ENCODE measurements around the gene CALM1. TPM values are rescaled to one million over a fixed set of nuclear protein-coding genes. Genes with fewer than 3 reads are reported as not detected.

Gene CALM1
- total and polyA plus RNA-seq, 3 donors from 2014 or later, result 379 to 526 (median 428) TPM

DNA sequence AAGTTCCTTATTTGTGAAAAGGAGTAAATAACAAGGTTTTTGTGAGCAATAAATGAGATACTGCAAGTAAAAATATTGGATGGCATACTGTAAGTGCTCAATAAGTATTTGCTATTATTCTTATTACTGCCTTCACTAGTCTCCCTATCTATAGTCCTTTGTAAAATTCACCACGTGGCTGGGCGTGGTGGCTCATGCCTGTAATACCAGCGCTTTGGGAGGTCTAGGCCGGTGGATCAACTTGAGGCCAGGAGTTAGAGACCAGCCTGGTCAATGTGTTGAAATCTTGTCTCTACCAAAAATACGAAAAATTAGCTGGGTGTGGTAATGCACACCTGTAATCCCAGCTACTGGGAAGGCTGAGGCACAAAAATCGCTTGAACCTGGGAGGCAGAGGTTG is 18.6 kb upstream of the CALM1 start:
- WGBS, 2 donors, result 87 to 90% methylated on average over 6 of the region's 6 CpGs
- Histone ChIP-seq H3K4me3 (no peak overlapping the region), H3K36me3 (ENCODE audit: low read depth, missing control alignments) (no peaks in the 10 kb centered on the region), H3K9me3 (no peaks in the 10 kb centered on the region), H3K4me1 (peaks cover 21% of the 10 kb centered on the region), H3K27ac (no peak overlapping the region), H3K27me3 (no peaks in the 10 kb centered on the region)
- intact Hi-C loops (cut with DNase I; ENCODE audit: low total_unique reads), result no loop called here
- no peak for TF ChIP-seq POLR2A (IDR thresholded peaks at IDR 0.05)
- TF ChIP-seq, protein P1, sequence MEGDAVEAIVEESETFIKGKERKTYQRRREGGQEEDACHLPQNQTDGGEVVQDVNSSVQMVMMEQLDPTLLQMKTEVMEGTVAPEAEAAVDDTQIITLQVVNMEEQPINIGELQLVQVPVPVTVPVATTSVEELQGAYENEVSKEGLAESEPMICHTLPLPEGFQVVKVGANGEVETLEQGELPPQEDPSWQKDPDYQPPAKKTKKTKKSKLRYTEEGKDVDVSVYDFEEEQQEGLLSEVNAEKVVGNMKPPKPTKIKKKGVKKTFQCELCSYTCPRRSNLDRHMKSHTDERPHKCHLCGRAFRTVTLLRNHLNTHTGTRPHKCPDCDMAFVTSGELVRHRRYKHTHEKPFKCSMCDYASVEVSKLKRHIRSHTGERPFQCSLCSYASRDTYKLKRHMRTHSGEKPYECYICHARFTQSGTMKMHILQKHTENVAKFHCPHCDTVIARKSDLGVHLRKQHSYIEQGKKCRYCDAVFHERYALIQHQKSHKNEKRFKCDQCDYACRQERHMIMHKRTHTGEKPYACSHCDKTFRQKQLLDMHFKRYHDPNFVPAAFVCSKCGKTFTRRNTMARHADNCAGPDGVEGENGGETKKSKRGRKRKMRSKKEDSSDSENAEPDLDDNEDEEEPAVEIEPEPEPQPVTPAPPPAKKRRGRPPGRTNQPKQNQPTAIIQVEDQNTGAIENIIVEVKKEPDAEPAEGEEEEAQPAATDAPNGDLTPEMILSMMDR (IDR thresholded peaks at IDR 0.05), result no peak
- no peak for DNase-seq

DNA sequence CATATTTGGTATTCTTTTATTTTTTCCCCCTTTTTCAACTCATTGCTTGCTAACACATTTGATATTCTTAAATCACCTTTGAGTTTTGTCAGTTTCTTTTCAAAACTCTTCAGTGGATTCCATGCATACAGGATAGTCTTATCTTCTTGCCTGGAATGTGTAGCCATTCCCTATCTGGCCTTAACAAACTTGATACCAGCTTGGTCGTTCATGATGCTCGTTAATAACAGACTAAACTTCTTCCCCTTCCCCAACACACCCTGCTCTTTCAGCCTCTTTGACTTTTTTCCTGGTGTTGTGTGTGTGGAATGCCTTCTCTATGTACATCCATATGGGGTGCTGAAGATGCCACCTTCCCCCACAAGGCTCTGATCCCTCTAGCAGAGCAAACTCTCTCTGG is 17.7 kb upstream of the CALM1 start:
- TF ChIP-seq, protein P1 (IDR thresholded peaks at IDR 0.05), result no peak
- no peak for TF ChIP-seq POLR2A (IDR thresholded peaks at IDR 0.05)
- 60 to 61% methylated on average over 2 of the region's 2 CpGs for WGBS, 2 donors
- Histone ChIP-seq H3K27ac (no peak overlapping the region), H3K4me1 (peaks cover 22% of the 10 kb centered on the region), H3K36me3 (ENCODE audit: low read depth, missing control alignments) (no peaks in the 10 kb centered on the region), H3K27me3 (no peaks in the 10 kb centered on the region), H3K4me3 (no peak overlapping the region), H3K9me3 (no peaks in the 10 kb centered on the region)
- intact Hi-C loops (cut with DNase I; ENCODE audit: low total_unique reads), result no loop called here
- DNase-seq, result no peak

DNA sequence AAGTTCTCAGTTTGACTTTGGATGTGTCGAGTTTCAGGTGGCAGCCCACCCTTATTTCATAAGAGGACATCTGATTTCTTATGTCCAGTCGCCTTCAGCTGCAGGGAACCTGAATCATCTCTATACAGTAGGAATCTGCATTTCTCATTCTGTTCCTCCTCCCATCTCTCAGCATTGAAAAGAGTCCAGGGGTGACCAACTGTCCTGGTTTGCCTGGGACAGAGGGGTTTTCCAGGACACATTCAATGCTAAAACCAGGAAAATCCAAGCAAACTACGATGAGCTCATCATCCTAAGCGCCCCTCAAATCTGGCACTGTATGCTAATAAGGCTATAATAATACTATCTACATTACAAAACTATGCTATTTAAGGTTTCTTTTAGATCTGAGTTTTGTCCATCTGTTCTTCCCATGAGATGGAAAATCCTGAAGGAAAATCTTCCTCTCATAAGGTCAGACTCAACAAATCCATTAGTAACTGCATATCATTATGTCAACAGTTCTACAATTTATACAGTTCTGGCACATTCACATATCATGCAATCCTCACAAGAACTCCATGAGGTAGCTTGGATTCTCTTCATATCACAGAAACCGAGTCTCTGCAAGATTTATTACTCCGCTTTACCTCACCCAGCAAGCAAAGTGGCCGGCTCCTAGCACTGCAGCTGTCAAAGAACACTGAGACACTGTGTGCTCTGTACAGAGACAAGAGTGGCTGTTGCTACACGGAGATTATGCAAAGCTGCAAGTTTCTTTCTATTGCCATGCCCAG is 15.6 kb upstream of the CALM1 start:
- Histone ChIP-seq H3K27me3 (no peaks in the 10 kb centered on the region), H3K4me1 (peaks cover 30% of the 10 kb centered on the region), H3K4me3 (peak overlapping the region in 1 of 2 donors; percentile 79), H3K9me3 (no peaks in the 10 kb centered on the region), H3K36me3 (ENCODE audit: low read depth, missing control alignments) (no peaks in the 10 kb centered on the region), H3K27ac (peak overlapping the region; percentile 99)
- TF ChIP-seq, protein P1 (IDR thresholded peaks at IDR 0.05), result no peak
- no peak for TF ChIP-seq POLR2A (IDR thresholded peaks at IDR 0.05)
- WGBS, 2 donors, result 37 to 39% methylated on average over 8 of the region's 8 CpGs
- intact Hi-C loops (cut with DNase I; ENCODE audit: low total_unique reads), result no loop called here
- DNase-seq, result peak; percentile 71

DNA sequence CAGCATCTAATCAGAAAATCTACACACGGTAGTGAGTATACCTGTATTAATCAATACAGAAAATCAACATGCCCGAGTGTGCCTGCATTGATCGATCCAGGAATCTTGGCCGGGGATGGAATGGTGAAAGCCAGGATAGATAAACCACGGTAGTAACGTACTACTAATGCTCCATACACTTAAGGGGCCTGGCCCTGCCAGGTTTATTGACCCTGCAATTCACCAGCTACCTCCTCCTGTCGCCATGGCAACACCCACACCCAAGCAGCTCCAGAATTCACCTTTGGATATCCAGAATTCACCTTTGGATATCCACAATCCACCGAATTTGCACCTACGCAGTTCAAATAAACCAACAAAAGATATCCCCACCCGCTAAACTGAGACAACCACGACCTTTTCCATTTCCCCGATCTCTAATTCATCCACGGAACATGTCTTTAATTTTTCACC is 14.8 kb upstream of the CALM1 start:
- peak overlapping the region; percentile 99 for H3K27ac ChIP-seq
- H3K4me1 ChIP-seq, result peaks cover 34% of the 10 kb centered on the region
- H3K36me3 ChIP-seq (ENCODE audit: low read depth, missing control alignments), result no peaks in the 10 kb centered on the region
- TF ChIP-seq, protein P1 (IDR thresholded peaks at IDR 0.05), result no peak
- TF ChIP-seq POLR2A (IDR thresholded peaks at IDR 0.05), result no peak
- no peaks in the 10 kb centered on the region for H3K9me3 ChIP-seq
- intact Hi-C loops (cut with DNase I; ENCODE audit: low total_unique reads), result no loop called here
- H3K4me3 ChIP-seq, result peak overlapping the region; percentile 74 to 79
- H3K27me3 ChIP-seq, result no peaks in the 10 kb centered on the region
- DNase-seq, result peak; percentile 77
- 10 to 19% methylated on average over 13 of the region's 13 CpGs for WGBS, 2 donors

Data from testis (tissue), 3 donors.